ENCODE results near the gene MERTK.

DNA sequence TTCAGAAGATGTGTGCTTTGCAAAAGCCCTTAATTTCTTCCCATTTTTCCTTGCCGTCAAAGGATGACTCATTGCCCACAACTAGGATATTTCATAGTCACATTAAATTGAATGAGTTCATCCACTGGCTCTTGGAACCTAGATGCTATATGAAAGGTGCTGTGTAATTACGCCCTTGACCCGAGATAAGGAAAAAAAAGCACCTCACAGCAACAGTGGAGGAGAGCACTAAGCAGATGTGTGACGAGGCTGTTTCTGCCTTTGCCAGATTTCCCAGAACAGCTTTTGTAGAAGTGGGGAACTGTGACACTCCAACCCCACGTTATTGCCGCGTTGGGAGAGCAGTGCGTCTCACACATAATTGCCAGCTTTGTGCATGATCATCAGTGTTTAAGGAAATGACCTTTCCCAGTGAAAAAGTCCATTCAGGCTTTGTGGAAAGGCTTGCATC is 123.4 kb downstream of the MERTK start:
- TF ChIP-seq BCL11A (IDR thresholded peaks at IDR 0.05; ENCODE audit: low read depth in 2 of 2, low read length in 2 of 2), result no peak
- no peak for TF ChIP-seq SP1 (IDR thresholded peaks at IDR 0.05; ENCODE audit: low read depth, low read length)
- no peak for TF ChIP-seq TAF1 (IDR thresholded peaks at IDR 0.05; ENCODE audit: low read depth, low read length)
- TF ChIP-seq, protein P1, sequence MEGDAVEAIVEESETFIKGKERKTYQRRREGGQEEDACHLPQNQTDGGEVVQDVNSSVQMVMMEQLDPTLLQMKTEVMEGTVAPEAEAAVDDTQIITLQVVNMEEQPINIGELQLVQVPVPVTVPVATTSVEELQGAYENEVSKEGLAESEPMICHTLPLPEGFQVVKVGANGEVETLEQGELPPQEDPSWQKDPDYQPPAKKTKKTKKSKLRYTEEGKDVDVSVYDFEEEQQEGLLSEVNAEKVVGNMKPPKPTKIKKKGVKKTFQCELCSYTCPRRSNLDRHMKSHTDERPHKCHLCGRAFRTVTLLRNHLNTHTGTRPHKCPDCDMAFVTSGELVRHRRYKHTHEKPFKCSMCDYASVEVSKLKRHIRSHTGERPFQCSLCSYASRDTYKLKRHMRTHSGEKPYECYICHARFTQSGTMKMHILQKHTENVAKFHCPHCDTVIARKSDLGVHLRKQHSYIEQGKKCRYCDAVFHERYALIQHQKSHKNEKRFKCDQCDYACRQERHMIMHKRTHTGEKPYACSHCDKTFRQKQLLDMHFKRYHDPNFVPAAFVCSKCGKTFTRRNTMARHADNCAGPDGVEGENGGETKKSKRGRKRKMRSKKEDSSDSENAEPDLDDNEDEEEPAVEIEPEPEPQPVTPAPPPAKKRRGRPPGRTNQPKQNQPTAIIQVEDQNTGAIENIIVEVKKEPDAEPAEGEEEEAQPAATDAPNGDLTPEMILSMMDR (IDR thresholded peaks at IDR 0.05; ENCODE audit: control extremely low read depth in 1 of 3, insufficient read depth in 1 of 3, low read depth in 1 of 3, low read length in 3 of 3), result no peak
- TF ChIP-seq, protein P2, sequence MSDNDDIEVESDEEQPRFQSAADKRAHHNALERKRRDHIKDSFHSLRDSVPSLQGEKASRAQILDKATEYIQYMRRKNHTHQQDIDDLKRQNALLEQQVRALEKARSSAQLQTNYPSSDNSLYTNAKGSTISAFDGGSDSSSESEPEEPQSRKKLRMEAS (IDR thresholded peaks at IDR 0.05), result no peak
- no peak for TF ChIP-seq EP300 (IDR thresholded peaks at IDR 0.05; ENCODE audit: borderline replicate concordance in 1 of 2, low read depth in 2 of 2, low read length in 2 of 2)
- TF ChIP-seq SP2 (IDR thresholded peaks at IDR 0.05; ENCODE audit: low read length), result no peak
- no peak for TF ChIP-seq JUN (IDR thresholded peaks at IDR 0.05; ENCODE audit: low read depth, low read length)
- no peak for TF ChIP-seq CREB1 (IDR thresholded peaks at IDR 0.05)
- no peak for TF ChIP-seq POLR2A (IDR thresholded peaks at IDR 0.05; ENCODE audit: control extremely low read depth in 1 of 2, low read depth in 2 of 2, low read length in 2 of 2)
- TF ChIP-seq CHD1 (IDR thresholded peaks at IDR 0.05; ENCODE audit: low read depth, low read length), result no peak
- TF ChIP-seq, protein P3, sequence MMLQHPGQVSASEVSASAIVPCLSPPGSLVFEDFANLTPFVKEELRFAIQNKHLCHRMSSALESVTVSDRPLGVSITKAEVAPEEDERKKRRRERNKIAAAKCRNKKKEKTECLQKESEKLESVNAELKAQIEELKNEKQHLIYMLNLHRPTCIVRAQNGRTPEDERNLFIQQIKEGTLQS (IDR thresholded peaks at IDR 0.05; ENCODE audit: insufficient read depth, low read depth, low read length), result no peak
- no peak for TF ChIP-seq MAFK (IDR thresholded peaks at IDR 0.05; ENCODE audit: low read depth, low read length)
- no peak for TF ChIP-seq EZH2 (IDR thresholded peaks at IDR 0.05; ENCODE audit: low read depth, low read length, severe bottlenecking)

All from H1 (cell line).